Renal pelvis (tissue), 4 donors: ENCODE data around the gene NAALADL2. TPM values are rescaled to one million over a fixed set of nuclear protein-coding genes. Genes with fewer than 3 reads are reported as not detected.
"Not testable (repeated sequence)": the region's sequence is repeated elsewhere in the genome, so short reads cannot be mapped to it uniquely, and the experiment has no call there.

Experiments used
- DNase-seq: peaks from one replicate; pipeline ENCODE4 v3.0.0-alpha.2; 2013
- polyA plus RNA-seq, 3 donors: library from polyadenylated mRNA; unstranded; fragments of 120-200 nt; gene quantifications; one replicate each; pipeline ENCODE4 v1.2.1, GENCODE V29; 2013; ENCODE audit not compliant: insufficient read length in 3 of 3

Gene NAALADL2
- polyA plus RNA-seq, 3 donors: 16.0 to 21.3 (median 17.7) TPM

- DNase-seq: not testable (repeated sequence)
Observed at GRCh38 chr3:175371187-175371586, 512.1 kb downstream of the NAALADL2 start.

DNA sequence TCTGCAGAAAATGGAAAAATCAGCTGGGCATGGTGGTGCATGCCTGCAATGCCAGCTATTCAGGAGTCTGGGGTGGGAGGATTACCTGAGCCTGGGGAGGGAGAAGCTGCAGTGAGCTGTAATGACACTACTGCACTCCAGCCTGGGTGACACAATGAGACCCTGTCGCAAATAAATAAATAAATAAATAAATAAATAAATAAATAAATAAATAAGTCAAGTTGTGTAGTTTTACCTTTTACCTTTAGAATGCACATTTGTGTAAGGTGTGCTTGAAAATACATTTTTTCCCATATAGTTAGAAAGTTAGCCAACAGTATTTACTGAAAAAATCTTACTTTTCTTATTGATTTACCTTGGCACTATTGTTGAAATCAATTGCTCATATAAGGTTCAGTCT lies 515.6 kb downstream of the NAALADL2 start:
- DNase-seq: no peak

DNA sequence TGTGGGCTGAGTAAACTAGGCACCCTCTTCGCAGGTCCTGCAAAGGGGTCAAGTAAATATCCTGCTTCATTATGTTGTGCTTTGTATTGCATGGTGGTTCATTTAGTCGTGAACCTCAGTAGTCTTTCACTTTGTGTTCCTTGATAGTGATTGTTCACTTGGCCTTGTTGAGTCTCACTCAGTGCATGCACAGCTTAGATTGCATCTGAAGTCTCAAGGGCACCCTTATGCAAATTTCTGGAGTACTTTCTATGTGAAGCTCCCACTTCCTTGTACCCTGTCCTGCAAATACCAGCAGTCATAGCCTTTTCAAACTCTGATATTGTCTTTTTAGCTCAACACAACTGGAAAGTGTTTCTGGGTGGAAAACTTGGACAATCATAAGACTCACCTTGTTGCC lies 519.2 kb downstream of the NAALADL2 start:
- no peak for DNase-seq

- no peak for DNase-seq
Observed at GRCh38 chr3:175381685-175382084, 522.6 kb downstream of the NAALADL2 start.

DNA sequence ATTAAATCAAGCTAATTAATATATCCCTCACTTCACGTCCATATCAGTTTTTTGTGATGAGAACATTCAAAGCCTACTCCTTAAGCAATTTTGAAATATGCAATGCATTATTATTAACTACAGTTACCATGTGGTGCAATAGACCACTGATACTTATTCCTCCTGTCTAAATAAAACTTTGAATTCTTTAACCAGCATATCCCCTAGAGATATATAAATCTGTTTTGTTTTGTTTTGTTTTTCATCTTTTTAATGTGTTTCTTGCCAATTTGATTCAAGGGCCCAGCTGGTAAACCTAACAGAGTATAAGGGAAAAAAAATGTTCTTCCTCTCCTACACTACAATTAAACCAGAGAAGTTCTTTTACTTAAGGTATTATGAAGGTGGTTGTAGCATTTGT lies 524.2 kb downstream of the NAALADL2 start:
- DNase-seq: no peak

DNA sequence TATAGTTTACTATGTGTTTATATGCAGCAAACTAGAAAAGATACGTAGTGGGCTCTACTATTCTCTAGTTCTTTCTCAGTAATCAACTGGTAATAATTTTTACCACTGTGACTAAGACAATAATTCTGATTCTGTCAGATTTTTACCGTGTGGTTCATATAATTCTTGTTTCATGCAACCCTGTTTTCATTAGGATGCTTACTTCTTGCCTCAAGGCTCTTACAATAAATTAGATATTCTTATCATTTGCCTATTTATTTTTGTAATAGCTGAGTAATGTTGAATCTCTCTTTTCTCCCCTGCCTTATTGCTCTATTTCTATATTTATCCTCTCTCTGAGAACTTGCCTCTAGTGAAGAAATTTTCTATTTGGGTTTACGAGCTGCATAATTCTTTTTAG lies 524.7 kb downstream of the NAALADL2 start:
- DNase-seq: no peak

- no peak for DNase-seq
Observed at GRCh38 chr3:175384569-175384968, 525.4 kb downstream of the NAALADL2 start.

DNA sequence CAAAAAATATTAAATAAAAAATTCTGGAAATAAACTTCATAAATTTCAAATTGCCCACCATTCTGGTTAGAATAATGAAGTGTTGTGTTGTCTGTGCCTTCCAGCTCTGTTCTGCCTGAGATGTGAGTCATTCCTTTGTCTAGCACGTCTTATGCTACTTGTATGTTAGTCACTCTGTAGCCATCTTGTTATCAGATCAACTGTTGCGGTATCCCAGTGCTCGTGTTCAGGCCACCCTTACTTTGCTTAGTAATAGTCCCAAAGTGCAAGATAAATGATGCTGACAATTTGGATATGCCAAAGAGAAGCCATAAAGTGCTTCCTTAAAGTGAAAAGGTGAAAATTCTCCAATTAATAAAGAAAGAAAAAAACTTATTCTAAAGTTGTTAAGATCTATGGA lies 527.5 kb downstream of the NAALADL2 start:
- no peak for DNase-seq

DNA sequence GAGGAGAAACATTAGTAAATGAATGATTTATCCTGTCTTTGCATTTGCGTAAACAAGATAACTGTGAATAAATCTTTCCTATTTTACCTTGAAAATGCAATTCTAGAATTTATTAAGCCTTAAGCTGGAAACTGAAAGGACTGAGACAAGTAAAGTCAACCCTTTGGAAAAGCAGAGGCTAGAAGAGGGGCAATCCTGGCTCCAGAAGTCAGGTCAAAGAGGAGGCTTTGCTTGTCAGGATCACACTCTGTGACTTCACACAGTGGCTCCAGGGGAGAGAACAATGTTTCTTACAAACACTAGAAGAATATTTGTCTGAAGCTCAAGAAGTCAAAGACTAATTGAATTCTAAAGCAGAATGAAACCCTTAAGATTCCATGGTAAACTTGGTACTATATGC lies 530.4 kb downstream of the NAALADL2 start:
- DNase-seq: no peak

DNA sequence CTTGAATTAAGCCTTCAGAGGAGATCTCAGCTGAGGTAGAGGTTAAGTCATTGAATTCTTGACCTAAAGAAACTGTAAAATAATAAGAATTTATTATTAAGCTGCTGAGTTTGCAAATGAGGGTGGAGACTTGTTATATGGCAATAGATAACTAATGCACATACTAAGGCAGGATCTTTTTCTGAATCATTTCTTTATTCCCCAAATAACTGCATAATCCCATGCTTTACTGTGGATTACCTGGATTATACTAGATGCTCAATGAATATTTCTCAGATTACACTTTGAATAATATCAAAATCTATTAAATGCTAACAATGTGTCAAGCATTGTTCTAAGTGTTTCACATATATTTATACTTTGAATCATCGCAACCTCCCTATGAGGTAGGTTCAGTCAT lies 532.5 kb downstream of the NAALADL2 start:
- no peak for DNase-seq

GRCh38 chr3:175392653-175393052 lies 533.5 kb downstream of the NAALADL2 start:
- DNase-seq: no peak

GRCh38 chr3:175397372-175397771 lies 538.2 kb downstream of the NAALADL2 start:
- no peak for DNase-seq

DNA sequence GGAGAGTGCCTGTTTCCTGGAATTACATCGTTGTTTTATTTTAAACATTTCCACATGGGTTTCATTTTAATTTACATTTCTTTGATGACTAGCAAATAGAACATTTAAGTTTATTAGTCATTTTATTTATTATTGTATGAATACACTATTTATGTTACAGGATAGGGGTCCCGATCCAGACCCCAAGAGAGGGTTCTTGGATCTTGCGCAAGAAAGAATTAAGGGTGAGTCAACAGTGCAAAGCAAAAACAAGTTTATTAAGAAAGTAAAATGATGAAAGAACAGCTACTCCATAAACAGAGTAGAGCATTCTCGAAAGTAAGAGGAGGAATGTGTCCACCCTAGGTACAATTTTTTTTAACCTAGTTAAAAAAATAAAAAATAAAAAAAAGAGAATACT lies 539.5 kb downstream of the NAALADL2 start:
- no peak for DNase-seq

DNA sequence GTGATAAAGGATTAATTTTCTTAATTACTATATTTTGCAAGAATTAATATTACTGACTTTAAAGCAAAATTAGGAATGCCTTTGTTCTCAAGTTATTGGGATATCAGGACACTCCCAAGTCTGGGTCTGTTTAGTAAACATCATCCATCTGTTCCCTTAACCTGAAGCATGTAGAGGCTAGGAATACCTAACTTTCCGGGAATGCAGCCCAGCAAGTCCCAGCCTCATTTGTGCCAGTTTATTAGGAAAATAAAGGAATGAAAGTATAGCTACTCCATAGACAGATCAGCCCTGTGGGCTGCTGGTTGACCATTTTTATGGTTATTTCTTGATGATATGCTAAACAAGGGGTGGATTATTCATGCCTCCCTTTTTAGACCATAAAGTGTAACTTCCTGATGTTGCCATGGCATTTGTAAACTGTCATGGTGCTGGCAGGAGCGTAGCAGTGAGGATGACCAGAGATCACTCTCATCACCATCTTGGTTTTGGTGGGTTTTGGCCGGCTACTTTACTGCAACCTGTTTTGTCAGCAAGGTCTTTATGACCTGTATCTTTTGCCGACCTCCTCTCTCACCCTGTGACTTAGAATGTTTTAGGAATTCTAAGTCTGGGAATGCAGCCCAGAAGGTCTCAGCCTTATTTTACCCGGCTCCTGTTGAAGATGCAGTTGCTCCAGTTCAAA lies 540.2 kb downstream of the NAALADL2 start:
- no peak for DNase-seq

- no peak for DNase-seq
Observed at GRCh38 chr3:175404027-175404426, 544.9 kb downstream of the NAALADL2 start.

DNA sequence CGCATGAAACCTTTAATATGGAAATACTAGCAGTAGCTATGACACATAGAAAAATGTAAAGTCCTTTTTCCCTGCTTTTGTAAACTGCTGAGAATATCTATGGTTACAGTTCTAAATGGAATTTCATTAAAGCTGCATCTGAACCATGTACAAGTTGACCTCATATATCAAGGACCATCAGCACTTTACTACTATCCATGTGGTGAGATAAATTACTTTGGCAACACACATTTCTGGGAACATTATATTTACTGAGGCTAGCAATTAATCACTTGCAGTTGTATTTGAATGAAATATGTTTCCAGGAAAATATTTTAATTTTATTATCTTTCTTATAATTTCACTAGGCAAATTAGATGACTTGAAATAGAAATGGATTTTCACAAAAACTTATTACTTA lies 545.5 kb downstream of the NAALADL2 start:
- peak; percentile 14 for DNase-seq

DNA sequence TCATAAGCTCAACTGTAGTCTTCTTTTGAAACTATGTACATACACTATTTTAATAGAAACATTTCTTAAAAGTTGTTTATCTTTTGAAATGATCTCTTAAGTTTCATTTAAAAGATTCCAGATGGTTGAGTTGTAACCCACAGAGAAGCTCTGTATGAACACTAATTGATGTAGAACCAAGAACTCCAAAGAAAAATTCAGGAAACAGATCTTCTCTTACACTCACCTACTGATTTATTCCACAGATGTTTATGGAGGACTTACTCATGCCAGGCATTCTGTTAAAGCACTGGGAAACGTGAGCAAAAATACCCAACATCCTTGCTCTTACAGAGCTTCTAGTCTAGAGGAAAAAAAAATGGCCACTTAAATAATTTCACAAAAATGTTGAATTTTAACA lies 551.1 kb downstream of the NAALADL2 start:
- DNase-seq: no peak

GRCh38 chr3:175411405-175411804 lies 552.3 kb downstream of the NAALADL2 start:
- DNase-seq: no peak

GRCh38 chr3:175411946-175412345 lies 552.8 kb downstream of the NAALADL2 start:
- DNase-seq: no peak

GRCh38 chr3:175413926-175414325 lies 554.8 kb downstream of the NAALADL2 start:
- DNase-seq: no peak

DNA sequence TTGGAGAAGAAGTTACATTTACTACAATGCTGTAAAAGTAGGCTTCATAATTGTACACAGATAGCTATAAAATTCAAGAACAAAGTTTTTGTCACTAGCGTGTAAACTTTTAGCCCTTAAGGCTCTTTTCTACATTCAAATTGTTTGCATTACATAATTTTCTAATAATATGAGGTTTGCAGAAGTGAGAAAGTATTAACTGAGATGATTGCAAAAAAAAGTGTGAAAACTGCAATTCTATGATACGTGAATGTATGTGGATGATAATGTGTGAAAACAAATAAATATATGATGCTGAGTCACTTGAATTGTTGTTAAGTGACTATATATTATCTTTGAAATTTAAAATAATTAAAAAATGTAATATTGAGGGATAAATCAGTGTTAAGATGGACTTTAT lies 557.5 kb downstream of the NAALADL2 start:
- no peak for DNase-seq

GRCh38 chr3:175417426-175417825 lies 558.3 kb downstream of the NAALADL2 start:
- DNase-seq: no peak

DNA sequence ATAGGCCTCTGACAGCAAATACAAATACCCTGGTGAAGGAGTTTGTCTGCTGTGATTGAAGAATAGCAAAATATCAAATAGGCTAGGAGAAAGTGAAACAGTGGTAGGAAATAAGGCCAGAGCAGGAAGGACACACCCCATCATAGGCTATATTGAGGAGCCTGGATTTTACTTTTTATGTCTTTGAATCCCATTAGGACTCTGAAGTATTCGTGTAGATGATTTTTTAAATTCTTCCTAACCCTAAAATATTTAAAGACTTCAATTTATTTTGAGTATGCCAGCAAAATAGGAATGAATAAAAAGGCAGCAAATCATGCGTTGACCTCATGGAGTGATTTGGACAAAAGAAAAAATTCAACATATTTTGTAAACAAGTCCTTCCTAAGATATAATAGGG lies 562.8 kb downstream of the NAALADL2 start:
- no peak for DNase-seq

DNA sequence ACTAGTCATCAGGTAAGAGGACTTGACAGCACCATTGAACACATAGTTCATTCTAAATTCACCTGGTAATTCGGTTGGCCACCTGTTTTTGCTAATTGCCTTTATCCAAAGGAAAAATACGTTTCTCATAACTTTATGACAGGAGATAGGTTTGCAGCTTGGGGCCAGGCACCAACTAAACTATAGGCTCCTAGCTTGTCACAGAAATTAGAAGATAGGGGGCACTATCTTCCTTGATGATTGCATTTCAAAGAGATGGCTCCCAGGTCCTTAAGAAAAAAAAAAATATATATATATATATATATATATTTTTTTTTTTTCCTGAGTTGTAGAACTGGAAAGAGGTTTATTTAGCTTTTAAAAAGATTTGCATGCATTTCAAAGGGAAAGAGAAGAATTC lies 563.6 kb downstream of the NAALADL2 start:
- no peak for DNase-seq

DNA sequence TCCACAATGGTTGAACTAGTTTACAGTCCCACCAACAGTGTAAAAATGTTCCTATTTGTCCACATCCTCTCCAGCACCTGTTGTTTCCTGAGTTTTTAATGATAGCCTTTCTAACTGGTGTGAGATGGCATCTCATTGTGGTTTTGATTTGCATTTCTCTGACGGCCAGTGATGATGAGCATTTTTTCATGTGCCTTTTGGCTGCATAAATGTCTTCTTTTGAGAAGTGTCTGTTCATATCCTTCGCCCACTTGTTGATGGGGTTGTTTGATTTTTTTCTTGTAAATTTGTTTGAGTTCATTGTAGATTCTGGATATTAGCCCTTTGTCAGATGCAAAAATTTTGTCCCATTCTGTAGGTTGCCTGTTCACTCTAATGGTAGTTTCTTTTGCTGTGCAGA lies 564.7 kb downstream of the NAALADL2 start:
- not testable (repeated sequence) for DNase-seq
